ENCODE data around the gene PLP1. TPM values are rescaled to one million over a fixed set of nuclear protein-coding genes. Genes with fewer than 3 reads are reported as not detected.
"Not testable (repeated sequence)": the region's sequence is repeated elsewhere in the genome, so short reads cannot be mapped to it uniquely, and the experiment has no call there.

Gene PLP1
- total RNA-seq, 1 donor from 2014 or later = not detected

- intact Hi-C loops (cut with micrococcal nuclease) = no loop called here
Measured at GRCh38 chrX:103780336-103781061, 3.9 kb downstream of the PLP1 start.

GRCh38 chrX:103781062-103781402, 4.4 kb downstream of the PLP1 start:
- intact Hi-C loops (cut with micrococcal nuclease) = no loop called here

- intact Hi-C loops (cut with micrococcal nuclease) = no loop called here
Measured at GRCh38 chrX:103781706-103782105, 5.1 kb downstream of the PLP1 start.

- intact Hi-C loops (cut with micrococcal nuclease) = no loop called here
Measured at GRCh38 chrX:103782640-103783039, 6.0 kb downstream of the PLP1 start.

- intact Hi-C loops (cut with micrococcal nuclease) = no loop called here
Measured at GRCh38 chrX:103783196-103783595, 6.6 kb downstream of the PLP1 start.

GRCh38 chrX:103783971-103784370, 7.3 kb downstream of the PLP1 start:
- intact Hi-C loops (cut with micrococcal nuclease) = no loop called here

GRCh38 chrX:103789004-103789403, 12.4 kb downstream of the PLP1 start:
- intact Hi-C loops (cut with micrococcal nuclease) = no loop called here

GRCh38 chrX:103791228-103791627, 14.6 kb downstream of the PLP1 start:
- intact Hi-C loops (cut with micrococcal nuclease) = no loop called here

GRCh38 chrX:103791826-103792485, 15.3 kb downstream of the PLP1 start:
- intact Hi-C loops (cut with micrococcal nuclease) = no loop called here

- intact Hi-C loops (cut with micrococcal nuclease) = no loop called here
Measured at GRCh38 chrX:103792916-103793544, 16.4 kb downstream of the PLP1 start.

GRCh38 chrX:103793545-103793940, 16.9 kb downstream of the PLP1 start:
- intact Hi-C loops (cut with micrococcal nuclease) = no loop called here

- intact Hi-C loops (cut with micrococcal nuclease) = no loop called here
Measured at GRCh38 chrX:103794119-103794518, 17.5 kb downstream of the PLP1 start.

- intact Hi-C loops (cut with micrococcal nuclease) = no loop called here
Measured at GRCh38 chrX:103797691-103798090, 21.1 kb downstream of the PLP1 start.

- intact Hi-C loops (cut with micrococcal nuclease) = no loop called here
Measured at GRCh38 chrX:103800318-103800717, 23.7 kb downstream of the PLP1 start.

- intact Hi-C loops (cut with micrococcal nuclease) = no loop called here
Measured at GRCh38 chrX:103805860-103806259, 29.2 kb downstream of the PLP1 start.

- intact Hi-C loops (cut with micrococcal nuclease) = no loop called here
Measured at GRCh38 chrX:103806862-103807474, 30.3 kb downstream of the PLP1 start.

- intact Hi-C loops (cut with micrococcal nuclease) = no loop called here
Measured at GRCh38 chrX:103811858-103812257, 35.2 kb downstream of the PLP1 start.

- intact Hi-C loops (cut with micrococcal nuclease) = loop anchor here (1.0 to 2.0 kb wide), 3 partner anchors 106 to 284 kb away; partner anchors contain the start of gene TMEM31
Measured at GRCh38 chrX:103817101-103817500, 40.5 kb downstream of the PLP1 start.

- intact Hi-C loops (cut with micrococcal nuclease) = loop anchor here (1.0 to 2.0 kb wide), 3 partner anchors 107 to 284 kb away; partner anchors contain the start of gene TMEM31
Measured at GRCh38 chrX:103817502-103817901, 40.9 kb downstream of the PLP1 start.

- intact Hi-C loops (cut with micrococcal nuclease) = no loop called here
Measured at GRCh38 chrX:103818842-103819619, 42.4 kb downstream of the PLP1 start.

- intact Hi-C loops (cut with micrococcal nuclease) = not testable (repeated sequence)
Measured at GRCh38 chrX:103820802-103821201, 44.2 kb downstream of the PLP1 start.
